HG03439 (cell line): ENCODE data around the gene XPR1.
A peak's percentile ranks its signal among the peaks of the same experiment; 100 is the strongest.

Source experiments
- ATAC-seq: cut with Tn5 transposase; IDR thresholded peaks from one replicate; pipeline ENCODE4 v1.9.1; 2021; ENCODE audit warnings: mild to moderate bottlenecking, moderate library complexity; ENCODE audit not compliant: unreplicated experiment

Gene XPR1

GRCh38 chr1:180631766-180632325, at the start of gene XPR1:
XPR1 (plus strand) TSS chr1:180632022; CDS start chr1:180632202, 180 bp downstream.
- peak; percentile 98 for ATAC-seq

- ATAC-seq: no peak
Measured at GRCh38 chr1:180584869-180585268, 47.0 kb upstream of the XPR1 start.

GRCh38 chr1:180585994-180586359, 45.8 kb upstream of the XPR1 start:
- no peak for ATAC-seq

GRCh38 chr1:180586671-180587155, 45.1 kb upstream of the XPR1 start:
- ATAC-seq: no peak

GRCh38 chr1:180588121-180588520, 43.7 kb upstream of the XPR1 start:
- no peak for ATAC-seq

GRCh38 chr1:180590889-180591288, 40.9 kb upstream of the XPR1 start:
- ATAC-seq: no peak

GRCh38 chr1:180593382-180593781, 38.4 kb upstream of the XPR1 start:
- no peak for ATAC-seq

- ATAC-seq: no peak
Measured at GRCh38 chr1:180594723-180595122, 37.1 kb upstream of the XPR1 start.

GRCh38 chr1:180595966-180596365, 35.9 kb upstream of the XPR1 start:
- ATAC-seq: no peak

GRCh38 chr1:180597520-180597919, 34.3 kb upstream of the XPR1 start:
- ATAC-seq: no peak

GRCh38 chr1:180598333-180598974, 33.4 kb upstream of the XPR1 start:
- no peak for ATAC-seq

- ATAC-seq: no peak
Measured at GRCh38 chr1:180600343-180600742, 31.5 kb upstream of the XPR1 start.

GRCh38 chr1:180601512-180601911, 30.3 kb upstream of the XPR1 start:
- ATAC-seq: no peak

GRCh38 chr1:180603223-180603849, 28.5 kb upstream of the XPR1 start:
- ATAC-seq: no peak

GRCh38 chr1:180603850-180604226, 28.0 kb upstream of the XPR1 start:
- ATAC-seq: no peak

- ATAC-seq: no peak
Measured at GRCh38 chr1:180606155-180606554, 25.7 kb upstream of the XPR1 start.

GRCh38 chr1:180609643-180610555, 21.9 kb upstream of the XPR1 start:
- ATAC-seq: no peak

GRCh38 chr1:180610556-180611015, 21.2 kb upstream of the XPR1 start:
- no peak for ATAC-seq

- no peak for ATAC-seq
Measured at GRCh38 chr1:180611016-180611930, 20.5 kb upstream of the XPR1 start.

- ATAC-seq: no peak
Measured at GRCh38 chr1:180612632-180613031, 19.2 kb upstream of the XPR1 start.
